Heart right ventricle (tissue), 16 donors: ENCODE results near the gene MGMT. TPM values are rescaled to one million over a fixed set of nuclear protein-coding genes. Genes with fewer than 3 reads are reported as not detected.

ENCODE experiments used
- ATAC-seq, 8 donors: fragments of 200-7000 bp; cut with Tn5 transposase; one replicate each; pipeline ENCODE4 v1.9.1; 2020; ENCODE audit warnings: mild to moderate bottlenecking in 8 of 8, moderate library complexity in 8 of 8, moderate number of reproducible peaks in 1 of 8
- DNase-seq, 2 donors: peaks; one replicate each; pipeline ENCODE4 v3.0.0-alpha.2; 2020
- H3K27ac ChIP-seq, 10 donors: fragments of 200-600 bp; sonication (generic) in 2 of 10; one replicate each; pipeline versions ENCODE4 v1.5.0 to v1.8.0; 2020 to 2022; ENCODE audit warnings: mild to moderate bottlenecking in 3 of 10
- H3K27me3 ChIP-seq, 7 donors: fragments of 200-600 bp; one replicate each; pipeline ENCODE4 v1.8.0; 2021 to 2022; ENCODE audit warnings: mild to moderate bottlenecking in 2 of 7
- H3K36me3 ChIP-seq, 9 donors: fragments of 200-600 bp; sonication (generic) in 1 of 9; one replicate each; pipeline versions ENCODE4 v1.5.0 to v1.8.0; 2020 to 2022; ENCODE audit warnings: mild to moderate bottlenecking in 2 of 9
- H3K4me1 ChIP-seq, 9 donors: fragments of 200-600 bp; sonication (generic) in 1 of 9; one replicate each; pipeline versions ENCODE4 v1.5.0 to v1.8.0; 2020 to 2022; ENCODE audit warnings: mild to moderate bottlenecking in 4 of 9
- H3K4me3 ChIP-seq, 10 donors: fragments of 200-600 bp; sonication (generic) in 2 of 10; one replicate each; pipeline versions ENCODE4 v1.5.0 to v1.8.0; 2020 to 2022; ENCODE audit warnings: mild to moderate bottlenecking in 7 of 10, moderate library complexity in 2 of 10
- H3K9me3 ChIP-seq, 11 donors: fragments of 200-600 bp in 10 of 11; sonication (generic) in 2 of 11; one replicate each; pipeline versions ENCODE4 v1.5.0 to v1.8.0; 2013 to 2022; ENCODE audit warnings: mild to moderate bottlenecking in 2 of 11, control low read depth in 1 of 11, moderate library complexity in 1 of 11
- WGBS, 2 donors: extraction: QIAGEN DNeasy Blood & Tissue Kit; methylation state at CpG; one replicate each; pipeline ENCODE4 v1.1.7; 2013; ENCODE audit warnings: inconsistent platforms in 1 of 2; 5-methylcytosine and 5-hydroxymethylcytosine counted together
- intact Hi-C, 10 donors: fragments of 100-400 bp; cut with DNase I; formaldehyde crosslinking; loops; one replicate each; pipeline versions ENCODE4 v1.11.1 to v1.14.2; 2022
- polyA plus RNA-seq, 2 donors: library from polyadenylated mRNA; stranded (reverse); fragments of 200-250 nt; gene quantifications; one replicate each; pipeline ENCODE4 v1.2.3, GENCODE V29; 2013
- total RNA-seq, 10 donors: library from RNA; stranded (reverse); fragmentation: NEBNext Ultra II Directional in 3 of 10; extraction: Animal tissue kit (Norgen Biotek cat#: 25700) in 3 of 10; gene quantifications; one replicate each; pipeline versions ENCODE4 v1.2.1 to v1.2.4, GENCODE V29; 2021 to 2023
- TF ChIP-seq, protein P1 (sequence below), 9 donors: fragments of 200-600 bp; sonication (generic) in 2 of 9; IDR thresholded peaks; one replicate each; pipeline versions ENCODE4 v1.5.0 to v1.8.0; 2021 to 2022; ENCODE audit warnings: antibody characterized with exemption in 9 of 9, mild to moderate bottlenecking in 5 of 9, moderate library complexity in 1 of 9
- donor health status: Arrhythmogenic right ventricular cardiomyopathy.
- donor health status: ischemic (EF 13 %, LVEDD 7.1; RV severe dilation, severe dysfunction).
- donor health status: healthy with polysubstance abuse.
- donor health status: DM: no; HTN: yes; CAD: no.
- donor health status: DM: no; HTN: no; CAD: no.
- donor health status: ischemic (EF 25% LVEDD 6.9; RV normal size, moderate dysfunction).
- donor health status: ischemic (EF 25% LVEDD 5.7; RV mildly dilated, moderate dysfunction).
- donor health status: healthy.
- donor health status: DM: yes; HTN: yes; CAD: no.
- donor health status: Ischemic cardiomyopathy.
- donor health status: ischemic (EF 35%, LVEDD 5.7; RV mildly dilated, moderate dysfunction).
- donor health status: nonischemic (EF 11% LVEDD 7.7; RV severe dilation, severe dysfunction).
- donor health status: DM: yes; HTN: yes; CAD: no.
- donor health status: PGD.
- donor health status: ischemic (EF 29% LVEDD 5.4; RV normal size, mild dysfunction).
- donor health status: nonischemic (EF 23%, LVEDD 6.1; RV moderate dilation, normal function).

MGMT gene
- total and polyA plus RNA-seq, 12 donors = 8.4 to 17.8 (median 12.9) TPM

DNA sequence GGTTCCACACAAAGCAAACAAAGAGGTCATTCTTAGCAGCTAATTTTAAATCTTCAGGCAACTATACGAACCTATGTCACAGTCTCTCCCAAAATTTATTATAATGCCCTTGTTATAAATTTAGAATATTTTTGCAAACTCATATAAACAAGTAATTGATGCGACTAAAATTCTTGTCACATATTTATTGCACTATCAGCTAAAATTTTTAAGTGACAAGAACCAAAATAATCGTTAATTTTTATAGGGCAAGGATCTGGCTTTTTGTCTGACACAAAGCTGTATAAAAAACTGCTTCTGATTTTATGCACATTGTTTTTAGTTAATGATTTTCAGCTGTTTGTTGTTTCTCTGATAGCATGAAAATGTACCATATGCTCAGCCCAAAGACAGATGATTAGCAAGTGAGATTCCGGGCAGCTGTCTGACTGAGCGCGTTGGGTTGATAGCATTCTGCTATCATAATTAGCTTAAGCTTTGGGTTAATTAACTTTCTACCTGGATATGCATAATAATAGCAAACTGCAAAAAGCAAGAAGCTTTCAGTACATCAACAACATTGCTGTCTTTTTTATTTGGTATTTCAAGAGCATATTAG lies 136.0 kb downstream of the MGMT start:
- no peaks in the 10 kb centered on the region for H3K27me3 ChIP-seq
- ATAC-seq (no peak), DNase-seq (no peak)
- 82 to 85% methylated on average over 6 of the region's 6 CpGs for WGBS, 2 donors
- no peaks in the 10 kb centered on the region for H3K4me1 ChIP-seq
- no peak overlapping the region for H3K27ac ChIP-seq
- no peak overlapping the region for H3K4me3 ChIP-seq
- no peaks in the 10 kb centered on the region for H3K9me3 ChIP-seq
- H3K36me3 ChIP-seq = no peaks in the 10 kb centered on the region
- TF ChIP-seq, protein P1, sequence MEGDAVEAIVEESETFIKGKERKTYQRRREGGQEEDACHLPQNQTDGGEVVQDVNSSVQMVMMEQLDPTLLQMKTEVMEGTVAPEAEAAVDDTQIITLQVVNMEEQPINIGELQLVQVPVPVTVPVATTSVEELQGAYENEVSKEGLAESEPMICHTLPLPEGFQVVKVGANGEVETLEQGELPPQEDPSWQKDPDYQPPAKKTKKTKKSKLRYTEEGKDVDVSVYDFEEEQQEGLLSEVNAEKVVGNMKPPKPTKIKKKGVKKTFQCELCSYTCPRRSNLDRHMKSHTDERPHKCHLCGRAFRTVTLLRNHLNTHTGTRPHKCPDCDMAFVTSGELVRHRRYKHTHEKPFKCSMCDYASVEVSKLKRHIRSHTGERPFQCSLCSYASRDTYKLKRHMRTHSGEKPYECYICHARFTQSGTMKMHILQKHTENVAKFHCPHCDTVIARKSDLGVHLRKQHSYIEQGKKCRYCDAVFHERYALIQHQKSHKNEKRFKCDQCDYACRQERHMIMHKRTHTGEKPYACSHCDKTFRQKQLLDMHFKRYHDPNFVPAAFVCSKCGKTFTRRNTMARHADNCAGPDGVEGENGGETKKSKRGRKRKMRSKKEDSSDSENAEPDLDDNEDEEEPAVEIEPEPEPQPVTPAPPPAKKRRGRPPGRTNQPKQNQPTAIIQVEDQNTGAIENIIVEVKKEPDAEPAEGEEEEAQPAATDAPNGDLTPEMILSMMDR (IDR thresholded peaks at IDR 0.05) = no peak
- intact Hi-C loops = no loop called here

DNA sequence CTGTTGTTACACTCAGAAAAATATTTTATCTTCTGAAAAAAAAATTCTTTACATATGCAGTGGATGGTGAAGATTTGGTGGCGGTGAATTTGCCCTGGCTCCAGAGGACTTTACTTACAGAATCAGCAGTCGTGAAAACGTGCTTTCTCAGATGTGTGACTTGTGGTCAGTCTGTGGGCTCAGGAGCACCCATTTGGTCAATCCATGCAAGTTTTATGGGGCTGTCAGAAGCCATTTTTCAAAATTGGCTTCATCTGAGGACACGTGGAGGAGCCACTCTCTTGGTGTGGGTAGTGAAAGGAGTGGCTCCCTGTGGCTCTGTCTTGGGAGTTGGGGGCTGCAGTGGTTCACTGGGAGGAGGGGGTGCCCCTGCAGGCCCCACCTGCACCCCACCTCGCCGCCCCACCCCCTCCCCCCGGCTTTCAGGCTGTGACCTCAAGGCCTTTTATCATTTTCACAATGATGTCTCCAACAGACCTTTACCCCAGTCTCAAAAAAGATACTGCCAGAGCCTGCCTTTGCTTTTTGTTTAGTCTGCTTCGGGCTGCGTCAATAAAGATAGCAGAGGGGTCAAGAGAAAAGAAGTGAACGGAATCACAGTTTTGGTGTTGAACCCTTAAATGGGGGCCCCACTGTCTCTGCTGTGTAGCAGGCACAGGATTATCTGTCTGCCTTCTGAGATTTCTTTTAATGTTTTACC lies 137.4 kb downstream of the MGMT start:
- no peaks in the 10 kb centered on the region for H3K9me3 ChIP-seq
- 76 to 82% methylated on average over 10 of the region's 10 CpGs for WGBS, 2 donors
- DNase-seq (no peak), ATAC-seq (no peak)
- no peak overlapping the region for H3K4me3 ChIP-seq
- H3K27me3 ChIP-seq = no peaks in the 10 kb centered on the region
- TF ChIP-seq, protein P1 (IDR thresholded peaks at IDR 0.05) = no peak
- H3K27ac ChIP-seq = no peak overlapping the region
- H3K36me3 ChIP-seq = no peaks in the 10 kb centered on the region
- intact Hi-C loops = no loop called here
- H3K4me1 ChIP-seq = no peaks in the 10 kb centered on the region

DNA sequence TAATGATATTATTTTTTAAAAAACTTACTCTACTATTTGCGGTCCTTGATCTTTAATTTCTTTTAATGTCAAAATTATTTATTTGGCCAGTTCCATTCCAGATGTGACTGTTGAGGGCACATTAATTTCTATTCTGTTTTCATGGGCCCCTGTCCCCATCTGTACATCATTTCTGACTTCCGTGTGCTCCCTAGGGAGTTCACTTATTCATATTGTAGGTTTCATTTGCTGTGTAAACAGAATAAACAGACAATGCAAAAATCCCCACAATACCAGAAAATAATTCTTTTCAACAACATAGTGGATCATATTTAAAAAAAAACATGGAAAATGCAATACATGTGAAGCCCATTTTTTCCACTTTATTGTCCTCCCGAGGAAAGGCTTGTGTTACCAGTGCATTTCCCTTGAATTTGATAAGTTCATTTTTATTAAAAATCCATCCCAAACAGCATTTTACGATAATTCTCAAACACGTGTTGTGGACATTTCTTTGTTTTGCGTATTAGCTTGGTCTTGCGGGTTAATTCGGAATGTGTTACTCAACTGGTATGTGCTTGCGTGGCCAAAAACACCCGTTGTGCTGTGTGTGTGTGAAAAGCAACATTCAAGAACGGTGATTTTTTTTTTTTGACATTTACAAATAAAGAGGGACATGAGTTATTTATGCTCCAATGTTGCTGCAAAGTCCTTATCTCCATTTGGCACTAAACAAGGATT lies 138.4 kb downstream of the MGMT start:
- no peak for ATAC-seq
- H3K4me3 ChIP-seq = no peak overlapping the region
- H3K4me1 ChIP-seq = no peaks in the 10 kb centered on the region
- WGBS, 2 donors = 89 to 90% methylated on average over 11 of the region's 11 CpGs
- no peak overlapping the region for H3K27ac ChIP-seq
- no peak for DNase-seq
- no peaks in the 10 kb centered on the region for H3K36me3 ChIP-seq
- TF ChIP-seq, protein P1 (IDR thresholded peaks at IDR 0.05) = no peak
- intact Hi-C loops = no loop called here
- no peaks in the 10 kb centered on the region for H3K9me3 ChIP-seq
- no peaks in the 10 kb centered on the region for H3K27me3 ChIP-seq

DNA sequence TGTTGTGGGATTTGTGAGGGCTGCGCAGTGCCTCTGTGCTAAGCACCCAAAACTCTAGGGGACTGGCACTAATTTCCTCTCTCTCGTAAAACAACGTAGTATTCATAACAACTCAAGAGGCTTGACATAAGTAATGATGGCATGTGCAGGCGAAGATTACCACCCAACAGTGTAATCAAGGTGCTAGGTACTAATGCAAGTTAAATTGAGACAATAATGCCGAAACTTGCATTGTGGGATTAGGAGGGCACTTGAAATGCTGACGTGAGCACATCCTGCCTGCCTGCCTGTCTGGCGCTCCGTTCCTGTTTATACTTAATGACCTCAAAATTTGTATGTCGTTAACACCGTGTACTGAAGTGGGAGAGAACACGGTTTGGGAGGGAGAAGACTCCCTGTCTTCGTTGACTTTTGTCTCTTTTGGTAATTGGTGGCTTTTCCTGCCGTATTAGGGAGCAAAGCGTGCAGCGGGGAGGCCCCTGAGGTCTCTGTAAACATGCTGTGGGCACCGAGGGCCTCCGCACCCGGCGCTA lies 139.0 kb downstream of the MGMT start:
- intact Hi-C loops = no loop called here
- Histone ChIP-seq H3K36me3 (no peaks in the 10 kb centered on the region), H3K27me3 (no peaks in the 10 kb centered on the region), H3K4me1 (no peaks in the 10 kb centered on the region), H3K27ac (no peak overlapping the region), H3K9me3 (no peaks in the 10 kb centered on the region), H3K4me3 (no peak overlapping the region)
- no peak for ATAC-seq
- TF ChIP-seq, protein P1 (IDR thresholded peaks at IDR 0.05) = no peak
- WGBS, 2 donors = 86% methylated on average over 19 of the region's 19 CpGs
- no peak for DNase-seq
